GM23338 (cell line): ENCODE data around the gene UBL3.

Source experiments
- EZH2phosphoT487 ChIP-seq: fragments of 200-600 bp; sonication (generic); IDR thresholded peaks from one replicate; pipeline ENCODE4 v1.8.1; 2018; ENCODE audit warnings: antibody characterized with exemption; ENCODE audit not compliant: unreplicated experiment
- JUNB ChIP-seq: IDR thresholded peaks from one replicate; pipeline ENCODE4 v1.6.1; 2016; ENCODE audit warnings: antibody characterized with exemption; ENCODE audit not compliant: unreplicated experiment
- NANOG ChIP-seq: IDR thresholded peaks from 2 replicates; pipeline ENCODE4 v1.6.1; 2016; ENCODE audit warnings: antibody characterized with exemption, borderline replicate concordance
- POLR2AphosphoS5 ChIP-seq: IDR thresholded peaks from 2 replicates; pipeline ENCODE4 v1.6.1; 2016; ENCODE audit warnings: antibody characterized with exemption, low read depth
- ZNF331 ChIP-seq: fragments of 250-450 bp; sonication (Bioruptor Pico); IDR thresholded peaks from 2 replicates; pipeline ENCODE4 v1.5.0; 2020; ENCODE audit warnings: low read depth, mild to moderate bottlenecking, moderate library complexity
- TF ChIP-seq, protein P1 (sequence below), 2 experiments: fragments of 200-600 bp in 1 of 2; sonication (generic) in 1 of 2; conservative IDR thresholded peaks; 2 replicates each; pipeline versions ENCODE4 v1.5.1 to v1.6.1; 2016 to 2017; ENCODE audit warnings: antibody characterized with exemption in 2 of 2, low read depth in 2 of 2, mild to moderate bottlenecking in 2 of 2, moderate library complexity in 1 of 2
- TF ChIP-seq, protein P2 (sequence below): IDR thresholded peaks from one replicate; pipeline ENCODE4 v1.6.1; 2018; ENCODE audit warnings: antibody characterized with exemption; ENCODE audit not compliant: unreplicated experiment

DNA sequence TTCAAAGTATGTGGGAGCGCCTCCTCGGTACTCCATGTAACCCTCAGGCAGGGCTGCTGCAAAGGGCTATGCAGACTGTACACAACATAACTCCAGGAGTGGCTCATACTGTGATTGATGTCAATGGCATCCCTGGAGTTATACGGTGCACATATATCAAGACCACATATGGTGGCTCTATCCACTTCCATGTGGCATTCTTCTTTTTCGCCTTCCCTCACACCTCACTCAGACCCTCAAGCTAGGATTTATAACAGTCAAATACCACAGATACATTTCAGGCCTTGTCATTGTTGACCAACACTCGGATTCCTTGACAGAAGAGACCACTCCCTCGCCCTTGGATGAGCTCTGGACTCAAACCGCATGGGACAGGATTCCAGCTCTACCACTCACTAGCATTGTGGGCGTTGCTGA lies 11.3 kb upstream of the UBL3 start:
- TF ChIP-seq, protein P1, sequence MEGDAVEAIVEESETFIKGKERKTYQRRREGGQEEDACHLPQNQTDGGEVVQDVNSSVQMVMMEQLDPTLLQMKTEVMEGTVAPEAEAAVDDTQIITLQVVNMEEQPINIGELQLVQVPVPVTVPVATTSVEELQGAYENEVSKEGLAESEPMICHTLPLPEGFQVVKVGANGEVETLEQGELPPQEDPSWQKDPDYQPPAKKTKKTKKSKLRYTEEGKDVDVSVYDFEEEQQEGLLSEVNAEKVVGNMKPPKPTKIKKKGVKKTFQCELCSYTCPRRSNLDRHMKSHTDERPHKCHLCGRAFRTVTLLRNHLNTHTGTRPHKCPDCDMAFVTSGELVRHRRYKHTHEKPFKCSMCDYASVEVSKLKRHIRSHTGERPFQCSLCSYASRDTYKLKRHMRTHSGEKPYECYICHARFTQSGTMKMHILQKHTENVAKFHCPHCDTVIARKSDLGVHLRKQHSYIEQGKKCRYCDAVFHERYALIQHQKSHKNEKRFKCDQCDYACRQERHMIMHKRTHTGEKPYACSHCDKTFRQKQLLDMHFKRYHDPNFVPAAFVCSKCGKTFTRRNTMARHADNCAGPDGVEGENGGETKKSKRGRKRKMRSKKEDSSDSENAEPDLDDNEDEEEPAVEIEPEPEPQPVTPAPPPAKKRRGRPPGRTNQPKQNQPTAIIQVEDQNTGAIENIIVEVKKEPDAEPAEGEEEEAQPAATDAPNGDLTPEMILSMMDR (conservative IDR thresholded peaks at IDR 0.05; ENCODE audit: low read depth in 2 of 2), result no peak
- TF ChIP-seq JUNB (no peak), POLR2AphosphoS5 (no peak), ZNF331 (no peak), NANOG (no peak), EZH2phosphoT487 (no peak)
- TF ChIP-seq, protein P2, sequence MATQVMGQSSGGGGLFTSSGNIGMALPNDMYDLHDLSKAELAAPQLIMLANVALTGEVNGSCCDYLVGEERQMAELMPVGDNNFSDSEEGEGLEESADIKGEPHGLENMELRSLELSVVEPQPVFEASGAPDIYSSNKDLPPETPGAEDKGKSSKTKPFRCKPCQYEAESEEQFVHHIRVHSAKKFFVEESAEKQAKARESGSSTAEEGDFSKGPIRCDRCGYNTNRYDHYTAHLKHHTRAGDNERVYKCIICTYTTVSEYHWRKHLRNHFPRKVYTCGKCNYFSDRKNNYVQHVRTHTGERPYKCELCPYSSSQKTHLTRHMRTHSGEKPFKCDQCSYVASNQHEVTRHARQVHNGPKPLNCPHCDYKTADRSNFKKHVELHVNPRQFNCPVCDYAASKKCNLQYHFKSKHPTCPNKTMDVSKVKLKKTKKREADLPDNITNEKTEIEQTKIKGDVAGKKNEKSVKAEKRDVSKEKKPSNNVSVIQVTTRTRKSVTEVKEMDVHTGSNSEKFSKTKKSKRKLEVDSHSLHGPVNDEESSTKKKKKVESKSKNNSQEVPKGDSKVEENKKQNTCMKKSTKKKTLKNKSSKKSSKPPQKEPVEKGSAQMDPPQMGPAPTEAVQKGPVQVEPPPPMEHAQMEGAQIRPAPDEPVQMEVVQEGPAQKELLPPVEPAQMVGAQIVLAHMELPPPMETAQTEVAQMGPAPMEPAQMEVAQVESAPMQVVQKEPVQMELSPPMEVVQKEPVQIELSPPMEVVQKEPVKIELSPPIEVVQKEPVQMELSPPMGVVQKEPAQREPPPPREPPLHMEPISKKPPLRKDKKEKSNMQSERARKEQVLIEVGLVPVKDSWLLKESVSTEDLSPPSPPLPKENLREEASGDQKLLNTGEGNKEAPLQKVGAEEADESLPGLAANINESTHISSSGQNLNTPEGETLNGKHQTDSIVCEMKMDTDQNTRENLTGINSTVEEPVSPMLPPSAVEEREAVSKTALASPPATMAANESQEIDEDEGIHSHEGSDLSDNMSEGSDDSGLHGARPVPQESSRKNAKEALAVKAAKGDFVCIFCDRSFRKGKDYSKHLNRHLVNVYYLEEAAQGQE, result no peak
